Fibroblast of mammary gland (primary cell): Measurements from ENCODE around the gene RICTOR.

Source experiments
- DNase-seq: peaks from one replicate; pipeline ENCODE4 v3.0.0-alpha.2; 2010; ENCODE audit warnings: low read depth
- H3K4me3 ChIP-seq: 2 replicates; pipeline ENCODE4 v1.5.1; 2011; ENCODE audit warnings: low read depth, mild to moderate bottlenecking, low read length, moderate library complexity; ENCODE audit not compliant: control insufficient read depth
- TF ChIP-seq, protein P1 (sequence below): conservative IDR thresholded peaks from 2 replicates; pipeline ENCODE4 v1.5.1; 2011; ENCODE audit warnings: low read depth, low read length, inconsistent platforms; ENCODE audit not compliant: control insufficient read depth, insufficient read depth

The RICTOR gene

DNA sequence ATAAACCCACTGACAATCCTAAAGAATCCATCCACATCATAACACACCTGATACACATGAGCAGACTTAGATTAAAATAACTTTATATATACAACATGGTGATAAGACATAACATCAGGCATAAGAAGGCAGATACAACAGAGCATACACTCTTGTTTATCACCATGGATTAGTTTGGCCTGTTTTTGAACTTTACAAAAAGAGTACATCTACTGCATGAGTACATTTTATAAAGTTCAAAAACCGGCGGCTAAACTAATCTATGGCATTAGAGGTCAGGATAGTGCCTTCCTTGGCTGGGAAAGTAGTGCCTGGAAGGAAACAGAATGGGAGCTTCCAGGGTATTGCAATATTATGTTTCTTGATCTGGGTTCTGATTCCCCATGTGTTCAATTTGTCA is 15.1 kb downstream of the RICTOR start:
- no peak overlapping the region for H3K4me3 ChIP-seq

DNA sequence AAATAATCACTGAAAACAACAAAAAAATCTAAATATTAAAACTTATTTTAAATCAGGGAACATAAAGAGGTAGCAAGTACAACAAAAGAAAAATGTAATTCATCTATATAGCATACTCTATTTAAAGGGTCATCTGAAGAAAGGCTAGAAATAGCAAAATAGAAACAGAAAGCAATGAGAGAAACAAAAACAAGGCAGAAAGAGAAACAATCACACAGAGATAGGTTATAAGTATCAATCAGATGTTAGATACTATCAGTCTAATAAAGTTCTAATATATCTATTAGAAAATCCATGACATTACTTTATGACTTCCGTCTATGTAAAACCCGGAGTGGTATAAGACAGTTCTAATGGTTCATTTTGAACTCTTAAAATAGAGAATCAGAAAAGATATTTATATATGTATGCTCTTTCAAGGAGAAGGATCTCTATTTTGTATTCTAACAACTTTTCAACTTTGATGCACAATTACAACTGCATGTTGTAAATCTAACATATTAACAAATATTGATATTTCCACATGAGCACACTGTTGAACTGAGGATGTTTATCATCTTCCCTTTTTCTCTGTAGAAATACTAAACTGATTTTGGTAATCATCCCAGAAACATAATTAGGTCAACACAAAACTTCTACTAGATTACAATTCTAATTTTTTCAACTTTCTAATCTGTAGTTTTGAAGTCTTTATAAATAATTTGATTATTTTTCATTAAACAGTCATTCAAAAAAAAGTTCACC is 15.8 kb downstream of the RICTOR start:
- DNase-seq = no peak
- TF ChIP-seq, protein P1, sequence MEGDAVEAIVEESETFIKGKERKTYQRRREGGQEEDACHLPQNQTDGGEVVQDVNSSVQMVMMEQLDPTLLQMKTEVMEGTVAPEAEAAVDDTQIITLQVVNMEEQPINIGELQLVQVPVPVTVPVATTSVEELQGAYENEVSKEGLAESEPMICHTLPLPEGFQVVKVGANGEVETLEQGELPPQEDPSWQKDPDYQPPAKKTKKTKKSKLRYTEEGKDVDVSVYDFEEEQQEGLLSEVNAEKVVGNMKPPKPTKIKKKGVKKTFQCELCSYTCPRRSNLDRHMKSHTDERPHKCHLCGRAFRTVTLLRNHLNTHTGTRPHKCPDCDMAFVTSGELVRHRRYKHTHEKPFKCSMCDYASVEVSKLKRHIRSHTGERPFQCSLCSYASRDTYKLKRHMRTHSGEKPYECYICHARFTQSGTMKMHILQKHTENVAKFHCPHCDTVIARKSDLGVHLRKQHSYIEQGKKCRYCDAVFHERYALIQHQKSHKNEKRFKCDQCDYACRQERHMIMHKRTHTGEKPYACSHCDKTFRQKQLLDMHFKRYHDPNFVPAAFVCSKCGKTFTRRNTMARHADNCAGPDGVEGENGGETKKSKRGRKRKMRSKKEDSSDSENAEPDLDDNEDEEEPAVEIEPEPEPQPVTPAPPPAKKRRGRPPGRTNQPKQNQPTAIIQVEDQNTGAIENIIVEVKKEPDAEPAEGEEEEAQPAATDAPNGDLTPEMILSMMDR = no peak
- H3K4me3 ChIP-seq = peak overlapping the region; percentile 20

More for the DNA sequence above, 15.1 kb downstream of the RICTOR start:
- TF ChIP-seq, protein P1 = no peak
- no peak for DNase-seq

DNA sequence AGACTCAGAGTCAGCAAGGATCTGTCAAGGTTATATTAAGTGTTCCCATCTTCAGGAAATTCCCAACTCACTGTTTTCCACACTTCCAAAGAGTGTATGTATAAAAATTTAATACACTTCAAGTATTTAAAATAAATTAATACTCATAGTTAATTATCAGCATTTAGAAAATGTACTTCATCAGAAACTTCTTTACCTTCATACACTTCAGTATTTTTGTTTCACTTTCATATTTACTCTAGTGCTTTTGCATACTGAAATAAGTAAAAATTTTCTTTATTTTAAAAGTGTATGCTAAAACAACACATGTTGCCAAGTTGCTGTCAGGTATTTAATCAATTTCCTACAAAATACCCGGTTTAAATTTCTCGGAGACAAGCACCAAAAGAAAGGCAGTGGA is 16.5 kb downstream of the RICTOR start:
- DNase-seq = no peak
- TF ChIP-seq, protein P1 = no peak
- H3K4me3 ChIP-seq = peak overlapping the region; percentile 20

DNA sequence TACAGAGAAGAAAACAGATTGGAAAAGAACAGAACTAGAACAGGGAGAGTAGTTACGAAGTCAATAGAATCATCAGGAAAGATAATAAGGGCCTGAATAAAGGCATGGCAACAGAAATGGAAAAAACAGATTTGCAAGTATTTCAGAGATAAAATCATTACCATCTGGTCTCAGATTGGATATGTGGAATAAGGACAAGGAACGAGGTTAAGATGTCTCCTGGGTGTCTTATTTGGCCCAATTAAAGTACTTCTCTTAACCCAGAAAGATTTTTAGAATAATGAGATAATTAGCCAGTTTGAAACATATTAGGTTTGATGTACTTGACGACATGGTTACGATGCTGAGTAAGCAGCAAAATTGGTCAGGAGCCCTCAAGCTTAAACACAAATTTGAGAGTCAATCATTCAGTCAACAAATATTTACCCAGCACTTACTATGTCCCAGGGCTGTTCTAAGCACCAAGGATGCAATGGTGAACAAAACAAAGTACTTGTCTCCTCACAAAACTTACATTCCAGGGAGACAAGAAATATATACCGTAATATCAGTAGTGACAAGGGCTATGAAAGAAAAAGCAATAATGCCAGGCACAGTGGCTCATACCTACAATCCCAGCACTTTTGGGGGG is 18.3 kb downstream of the RICTOR start:
- no peak overlapping the region for H3K4me3 ChIP-seq
- TF ChIP-seq, protein P1 = no peak
- no peak for DNase-seq

DNA sequence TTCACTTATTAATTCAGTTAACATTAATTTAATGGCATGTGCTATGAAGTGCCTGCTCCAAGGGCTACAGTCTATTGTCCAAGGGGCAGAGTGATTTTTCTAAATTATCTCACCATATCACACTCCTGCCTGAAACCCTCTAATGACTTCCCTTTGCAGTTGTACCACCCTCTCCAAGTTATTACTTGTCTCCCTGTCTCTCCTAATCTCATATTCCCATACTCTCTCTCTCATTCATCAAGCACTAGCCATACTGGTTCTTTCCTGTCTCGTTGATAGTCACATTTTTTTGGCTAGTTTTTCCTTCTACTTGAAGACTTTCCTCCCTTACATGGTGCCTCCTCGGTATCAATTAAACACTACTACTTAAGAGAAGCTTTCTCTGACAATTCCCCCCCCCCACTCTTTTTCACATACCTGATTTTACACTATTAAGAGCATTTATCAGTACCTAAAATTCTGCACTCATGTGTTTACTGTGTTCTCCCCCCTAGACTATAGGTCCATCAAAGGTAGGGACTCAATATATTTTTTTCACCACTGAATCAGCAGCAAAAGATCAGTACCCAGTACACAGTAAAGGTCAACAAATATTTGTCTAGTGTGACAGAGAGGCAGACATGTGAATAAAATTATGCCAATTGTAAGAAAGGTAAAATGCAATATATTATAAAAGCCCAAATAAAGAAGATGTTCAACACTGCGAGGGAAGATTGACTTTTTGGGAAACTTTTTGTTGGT is 19.0 kb downstream of the RICTOR start:
- no peak for DNase-seq
- H3K4me3 ChIP-seq = no peak overlapping the region
- TF ChIP-seq, protein P1 = no peak

DNA sequence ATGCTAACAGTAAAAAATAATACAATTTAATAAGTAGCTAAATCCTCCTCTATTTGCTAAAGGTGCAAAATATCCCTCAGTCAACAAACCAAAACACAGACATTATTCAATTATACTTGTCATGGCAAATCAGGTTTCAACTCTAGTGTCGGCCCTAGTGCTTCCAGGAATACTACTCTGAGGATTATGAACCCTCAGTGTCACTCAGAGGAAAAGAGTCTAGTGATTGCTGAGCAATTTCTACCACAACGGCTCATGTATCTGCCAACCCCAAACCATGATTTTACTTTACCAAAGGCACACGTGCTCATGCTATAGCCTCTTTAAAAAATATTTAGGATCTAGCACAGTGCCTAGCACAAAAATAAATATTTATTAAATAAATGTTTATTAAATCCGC is 21.0 kb downstream of the RICTOR start:
- TF ChIP-seq, protein P1 = no peak
- H3K4me3 ChIP-seq = no peak overlapping the region
- DNase-seq = no peak
